Measurements from ENCODE around the gene PHOSPHO1. TPM values are rescaled to one million over a fixed set of nuclear protein-coding genes. Genes with fewer than 3 reads are reported as not detected.
"Not testable (repeated sequence)": the region's sequence is repeated elsewhere in the genome, so short reads cannot be mapped to it uniquely, and the experiment has no call there.

Gene PHOSPHO1
- total RNA-seq, 8 experiments from 2014 or later, result 0.13 to 67.9 (median 0.57) TPM; not detected in 1

GRCh38 chr17:49191409-49191916 is 39.1 kb downstream of the PHOSPHO1 start:
- ATAC-seq (replicated peaks in 6 of 8), result no peak
- peak overlapping the region; percentile 63 to 95 (median 70) for H3K4me3 ChIP-seq
- 0 to 17% (median 5%) methylated on average over 2 to 7 of the region's 8 CpGs for WGBS, 10 experiments
- H3K27ac ChIP-seq, result peak overlapping the region in 1 of 2 donors; percentile 94
- in situ Hi-C loops (cut with MboI; ENCODE audit: low pct_unique_long_range_greater_than_20kb in 2 of 9, low sequenced_read_pairs in 9 of 9, unreplicated experiment in 9 of 9), result no loop called here
- no peaks in the 10 kb centered on the region for H3K4me1 ChIP-seq (replicated peaks in 1 of 2)

GRCh38 chr17:49190932-49191331 is 39.7 kb downstream of the PHOSPHO1 start:
- ATAC-seq (replicated peaks in 6 of 8), result no peak
- Histone ChIP-seq H3K4me3 (no peak overlapping the region), H3K4me1 (replicated peaks in 1 of 2) (no peaks in the 10 kb centered on the region), H3K27ac (no peak overlapping the region)
- WGBS, 10 experiments, result 20 to 100% (median 88%) methylated on average over 1 to 3 of the region's 4 CpGs; no CpG with 5 or more reads in 3 of the 10 experiments
- in situ Hi-C loops (cut with MboI; ENCODE audit: low pct_unique_long_range_greater_than_20kb in 2 of 9, low sequenced_read_pairs in 9 of 9, unreplicated experiment in 9 of 9), result no loop called here

GRCh38 chr17:49187301-49187700 is 43.3 kb downstream of the PHOSPHO1 start:
- no peak for ATAC-seq (replicated peaks in 6 of 8)
- in situ Hi-C loops (cut with MboI; ENCODE audit: low pct_unique_long_range_greater_than_20kb in 2 of 9, low sequenced_read_pairs in 9 of 9, unreplicated experiment in 9 of 9), result no loop called here
- H3K27ac ChIP-seq, result no peak overlapping the region
- 50 to 100% (median 85%) methylated on average over 1 to 3 of the region's 3 CpGs; no CpG with 5 or more reads in 2 of the 10 experiments for WGBS, 10 experiments
- no peak overlapping the region for H3K4me3 ChIP-seq
- H3K4me1 ChIP-seq (replicated peaks in 1 of 2), result no peaks in the 10 kb centered on the region

- 20% methylated on average over 1 of the region's 1 CpG; no CpG with 5 or more reads in 9 of the 10 experiments for WGBS, 10 experiments
- H3K4me1 ChIP-seq (replicated peaks in 1 of 2); H3K27ac ChIP-seq; in situ Hi-C loops (cut with MboI; ENCODE audit: low pct_unique_long_range_greater_than_20kb in 2 of 9, low sequenced_read_pairs in 9 of 9, unreplicated experiment in 9 of 9); H3K4me3 ChIP-seq; ATAC-seq (replicated peaks in 6 of 8): not testable (repeated sequence)
Observed at GRCh38 chr17:49185381-49185780, 45.2 kb downstream of the PHOSPHO1 start.

GRCh38 chr17:49184522-49184921 is 46.1 kb downstream of the PHOSPHO1 start:
- in situ Hi-C loops (cut with MboI; ENCODE audit: low pct_unique_long_range_greater_than_20kb in 2 of 9, low sequenced_read_pairs in 9 of 9, unreplicated experiment in 9 of 9); H3K27ac ChIP-seq; H3K4me3 ChIP-seq; H3K4me1 ChIP-seq (replicated peaks in 1 of 2); ATAC-seq (replicated peaks in 6 of 8): not testable (repeated sequence)

GRCh38 chr17:49183801-49184200 is 46.8 kb downstream of the PHOSPHO1 start:
- Histone ChIP-seq H3K27ac (no peak overlapping the region), H3K4me1 (replicated peaks in 1 of 2) (no peaks in the 10 kb centered on the region), H3K4me3 (no peak overlapping the region)
- 40 to 73% methylated on average over 2 to 3 of the region's 7 CpGs; no CpG with 5 or more reads in 8 of the 10 experiments for WGBS, 10 experiments
- in situ Hi-C loops (cut with MboI; ENCODE audit: low pct_unique_long_range_greater_than_20kb in 2 of 9, low sequenced_read_pairs in 9 of 9, unreplicated experiment in 9 of 9), result no loop called here
- no peak for ATAC-seq (replicated peaks in 6 of 8)

GRCh38 chr17:49183341-49183740 is 47.2 kb downstream of the PHOSPHO1 start:
- H3K4me3 ChIP-seq, result no peak overlapping the region
- in situ Hi-C loops (cut with MboI; ENCODE audit: low pct_unique_long_range_greater_than_20kb in 2 of 9, low sequenced_read_pairs in 9 of 9, unreplicated experiment in 9 of 9), result no loop called here
- H3K4me1 ChIP-seq (replicated peaks in 1 of 2), result no peaks in the 10 kb centered on the region
- ATAC-seq (replicated peaks in 6 of 8), result no peak
- WGBS, 10 experiments, result 40% methylated on average over 3 of the region's 5 CpGs; no CpG with 5 or more reads in 9 of the 10 experiments
- H3K27ac ChIP-seq, result no peak overlapping the region

- Histone ChIP-seq H3K4me3 (no peak overlapping the region), H3K4me1 (replicated peaks in 1 of 2) (no peaks in the 10 kb centered on the region), H3K27ac (no peak overlapping the region)
- ATAC-seq (replicated peaks in 6 of 8), result no peak
- 0 to 100% (median 62%) methylated on average over 1 to 6 of the region's 6 CpGs for WGBS, 10 experiments
- in situ Hi-C loops (cut with MboI; ENCODE audit: low pct_unique_long_range_greater_than_20kb in 2 of 9, low sequenced_read_pairs in 9 of 9, unreplicated experiment in 9 of 9), result no loop called here
Observed at GRCh38 chr17:49180998-49181635, 49.5 kb downstream of the PHOSPHO1 start.

- H3K27ac ChIP-seq, result no peak overlapping the region
- WGBS, 10 experiments, result 0 to 36% (median 17%) methylated on average over 1 to 5 of the region's 5 CpGs; no CpG with 5 or more reads in 4 of the 10 experiments
- in situ Hi-C loops (cut with MboI; ENCODE audit: low pct_unique_long_range_greater_than_20kb in 2 of 9, low sequenced_read_pairs in 9 of 9, unreplicated experiment in 9 of 9), result no loop called here
- no peaks in the 10 kb centered on the region for H3K4me1 ChIP-seq (replicated peaks in 1 of 2)
- peak in 3 of 8 experiments; percentile 62 to 75 (median 70) for ATAC-seq (replicated peaks in 6 of 8)
- no peak overlapping the region for H3K4me3 ChIP-seq
Observed at GRCh38 chr17:49180303-49180702, 50.3 kb downstream of the PHOSPHO1 start.

- in situ Hi-C loops (cut with MboI; ENCODE audit: low pct_unique_long_range_greater_than_20kb in 2 of 9, low sequenced_read_pairs in 9 of 9, unreplicated experiment in 9 of 9); H3K4me3 ChIP-seq: not testable (repeated sequence)
- 35 to 90% (median 83%) methylated on average over 2 to 10 of the region's 11 CpGs; no CpG with 5 or more reads in 4 of the 10 experiments for WGBS, 10 experiments
Observed at GRCh38 chr17:49175978-49176377, 54.6 kb downstream of the PHOSPHO1 start.

More at GRCh38 chr17:49175978-49176377, 54.6 kb downstream of the PHOSPHO1 start:
- not testable (repeated sequence) for H3K27ac ChIP-seq; H3K4me1 ChIP-seq (replicated peaks in 1 of 2); ATAC-seq (replicated peaks in 6 of 8)

Other genes starting within 250 kb of the PHOSPHO1 start
- 100 to 1,000 TPM in 1 of 8 experiments, 10 to 100 TPM in 6, 1 to 10 TPM in 1; 4.0 to 107 (median 18.1) TPM for gene IGF2BP1, start 233.4 kb downstream of the PHOSPHO1 start, total RNA-seq
- gene B4GALNT2, start 98.0 kb downstream of the PHOSPHO1 start, total RNA-seq, result under 1 TPM in 5 of 8 experiments, not detected in 3; 0.04 to 0.22 (median 0.07) TPM
- gene GNGT2, start 20.2 kb downstream of the PHOSPHO1 start, total RNA-seq, result 10 to 100 TPM in 1 of 8 experiments, 1 to 10 TPM in 2, under 1 TPM in 2, not detected in 3; 0.42 to 12.2 (median 1.1) TPM
- gene ABI3, start 20.1 kb downstream of the PHOSPHO1 start, total RNA-seq, result 10 to 100 TPM in 1 of 8 experiments, 1 to 10 TPM in 3, under 1 TPM in 2, not detected in 2; 0.17 to 14.1 (median 1.7) TPM
- 10 to 100 TPM; 18.5 to 39.5 (median 30.9) TPM for gene ZNF652, start 131.5 kb upstream of the PHOSPHO1 start, total RNA-seq
- 100 to 1,000 TPM in 4 of 8 experiments, 10 to 100 TPM in 4; 63.4 to 196 (median 97.5) TPM for gene PHB1, start 184.1 kb upstream of the PHOSPHO1 start, total RNA-seq